UCSD-AML1 (cell line): ENCODE results near the gene BARX1.
A peak's percentile ranks its signal among the peaks of the same experiment; 100 is the strongest.

ENCODE experiments used
- DNase-seq: peaks from one replicate; lab custom pipeline; 2025; ENCODE audit not compliant: unreplicated experiment; lab: John Stamatoyannopoulos, UW

Gene BARX1

GRCh38 chr9:93929231-93929630 lies 25.9 kb downstream of the BARX1 start:
- DNase-seq, result no peak

GRCh38 chr9:93922535-93922934 lies 32.6 kb downstream of the BARX1 start:
- no peak for DNase-seq

- no peak for DNase-seq
Measured at GRCh38 chr9:93920131-93920800, 34.9 kb downstream of the BARX1 start.

DNA sequence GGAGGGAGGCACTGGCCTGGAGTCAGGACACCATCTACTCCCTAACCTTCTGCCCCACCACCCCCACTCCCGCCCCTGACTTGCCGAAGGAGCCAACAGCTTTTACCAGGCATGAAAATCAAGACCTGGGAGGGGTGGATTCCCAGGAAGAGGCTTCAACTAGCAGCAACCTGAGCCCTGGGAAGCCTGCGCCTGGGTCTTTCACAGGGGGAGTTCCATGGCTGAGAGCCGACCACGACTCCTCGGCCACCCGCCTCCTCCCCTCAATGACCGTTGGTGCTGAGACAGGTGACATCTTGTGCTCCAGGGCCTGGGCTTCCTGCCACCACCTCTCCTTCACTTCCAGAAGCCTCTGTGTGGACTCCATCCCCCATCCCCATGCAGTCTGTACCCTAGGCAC lies 37.1 kb downstream of the BARX1 start:
- DNase-seq, result no peak

GRCh38 chr9:93917121-93917853 lies 37.9 kb downstream of the BARX1 start:
- no peak for DNase-seq

GRCh38 chr9:93916358-93916757 lies 38.8 kb downstream of the BARX1 start:
- no peak for DNase-seq

DNA sequence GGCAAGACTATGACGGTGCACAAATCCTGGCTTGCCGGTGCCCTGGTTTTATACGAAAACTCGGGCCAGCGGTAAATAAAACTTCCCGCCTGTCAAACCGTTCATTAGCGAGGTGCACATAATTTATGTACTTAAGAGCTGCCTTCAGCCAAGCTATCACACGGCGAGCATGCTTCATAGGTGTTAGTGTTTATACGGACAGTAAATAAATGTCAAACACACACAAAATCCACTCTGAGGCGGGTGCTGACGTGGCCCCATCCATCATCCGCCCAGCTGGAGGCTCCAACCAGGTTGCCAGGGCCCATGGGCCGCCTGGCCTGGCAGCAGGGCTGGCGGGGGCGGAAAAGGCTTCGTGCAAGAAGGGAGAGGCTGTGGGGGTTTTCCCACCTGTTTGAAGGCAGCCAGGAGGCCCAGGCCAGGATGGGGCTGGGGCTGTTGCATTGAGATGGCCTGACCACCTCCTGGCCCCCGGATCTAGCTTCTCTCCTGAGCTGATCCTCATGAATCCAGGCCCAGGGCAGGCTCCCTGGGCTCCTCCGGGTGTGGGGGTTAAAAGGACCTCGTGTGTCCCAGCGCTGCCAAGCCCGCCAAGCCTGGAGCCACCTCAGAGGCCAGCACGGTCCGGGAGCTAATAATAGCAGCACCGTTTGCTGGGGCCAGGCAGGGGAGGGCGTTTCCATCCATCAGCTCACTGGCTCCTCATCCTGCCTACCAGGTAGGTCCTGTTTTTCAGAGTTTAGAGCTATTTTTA lies 43.2 kb downstream of the BARX1 start:
- no peak for DNase-seq

DNA sequence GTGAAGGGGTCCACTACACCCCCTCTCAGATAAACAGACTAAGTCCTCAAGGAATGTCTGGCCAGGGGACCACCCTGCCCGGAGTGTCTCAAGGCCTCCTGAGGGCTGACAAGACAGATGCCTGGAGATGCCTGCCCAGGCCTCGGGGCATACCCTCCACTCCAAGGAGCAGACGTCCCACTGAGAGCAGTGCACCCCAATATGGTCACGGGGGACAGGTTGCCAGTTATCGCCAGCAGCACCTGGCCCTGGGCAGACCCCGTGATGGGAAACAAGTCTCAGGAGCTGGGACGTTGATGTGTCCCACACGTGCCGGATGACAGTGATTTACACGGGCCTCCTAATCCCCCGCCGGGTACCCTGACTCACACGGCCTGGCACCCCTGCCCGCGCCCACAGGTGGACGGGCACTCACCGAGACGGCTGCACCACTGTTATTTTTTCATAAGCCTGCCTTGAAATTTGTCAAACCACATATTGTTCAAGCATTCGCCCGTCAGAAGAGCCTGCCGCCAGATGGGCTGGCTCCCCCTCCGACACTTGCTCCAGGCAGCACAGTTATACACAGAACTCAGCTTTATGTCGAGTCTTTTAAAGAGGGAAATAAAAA lies 43.9 kb downstream of the BARX1 start:
- no peak for DNase-seq

DNA sequence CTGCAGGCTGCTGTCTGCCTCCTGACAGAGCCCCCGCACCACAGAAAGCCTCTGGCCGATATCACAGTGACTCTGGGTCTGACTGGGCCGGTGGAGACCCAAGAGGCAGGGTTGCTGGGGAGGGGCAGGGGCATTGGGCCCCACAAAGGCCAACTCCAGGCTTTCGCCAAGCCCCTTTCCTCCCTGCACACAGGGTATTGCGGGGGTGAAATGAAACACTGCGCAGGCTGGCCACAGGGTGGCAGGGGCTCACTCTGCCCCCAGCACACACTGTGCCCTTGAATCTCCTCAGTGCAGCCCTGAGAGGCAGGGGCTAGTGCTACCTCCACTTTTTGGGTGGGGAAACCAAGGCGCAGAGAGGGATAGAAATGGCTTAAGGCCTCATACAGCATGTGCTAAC lies 44.6 kb downstream of the BARX1 start:
- DNase-seq, result no peak

DNA sequence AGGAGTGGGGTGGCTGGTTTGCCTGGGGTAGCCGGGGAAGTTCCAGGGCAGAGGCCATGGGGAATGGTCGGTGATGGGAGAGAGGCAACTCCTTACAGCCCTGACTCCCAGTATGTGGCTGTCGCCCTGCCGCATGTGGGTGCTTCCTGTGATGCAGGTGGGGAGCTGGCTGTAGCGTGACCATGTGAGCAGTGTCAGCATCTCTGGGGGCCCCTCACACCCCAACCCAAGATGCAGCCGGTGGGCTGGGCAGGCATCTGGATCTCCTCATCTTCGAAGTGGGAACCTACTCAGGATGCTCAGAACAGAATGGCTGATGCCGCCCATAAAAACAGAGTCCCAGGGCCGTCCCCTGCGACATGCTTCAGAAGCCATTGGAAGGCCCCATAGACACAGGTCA lies 45.0 kb downstream of the BARX1 start:
- DNase-seq, result no peak

DNA sequence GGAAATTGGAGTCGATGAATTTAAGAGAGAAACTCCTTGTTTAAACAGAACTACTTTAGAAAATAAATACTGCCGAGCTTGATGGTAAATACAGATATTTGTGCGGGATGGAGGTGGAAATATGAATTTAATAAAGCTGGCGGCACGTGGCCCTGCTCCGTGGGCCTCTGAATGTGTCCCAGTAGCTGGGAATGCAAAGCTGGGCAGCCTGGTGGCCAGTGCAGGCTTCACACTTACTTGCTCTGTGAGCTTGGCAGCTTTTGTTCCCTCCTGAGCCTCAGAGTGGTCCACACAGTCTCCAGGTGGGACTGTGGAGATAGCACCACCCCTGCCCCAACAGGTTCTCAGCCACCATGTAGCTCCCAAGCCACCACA lies 45.9 kb downstream of the BARX1 start:
- DNase-seq, result no peak

- DNase-seq, result peak; percentile 21
Measured at GRCh38 chr9:93908591-93909241, 46.4 kb downstream of the BARX1 start.

GRCh38 chr9:93907551-93908199 lies 47.5 kb downstream of the BARX1 start:
- no peak for DNase-seq

GRCh38 chr9:93906195-93906880 lies 48.8 kb downstream of the BARX1 start:
- no peak for DNase-seq

GRCh38 chr9:93905473-93906133 lies 49.6 kb downstream of the BARX1 start:
- DNase-seq, result no peak

DNA sequence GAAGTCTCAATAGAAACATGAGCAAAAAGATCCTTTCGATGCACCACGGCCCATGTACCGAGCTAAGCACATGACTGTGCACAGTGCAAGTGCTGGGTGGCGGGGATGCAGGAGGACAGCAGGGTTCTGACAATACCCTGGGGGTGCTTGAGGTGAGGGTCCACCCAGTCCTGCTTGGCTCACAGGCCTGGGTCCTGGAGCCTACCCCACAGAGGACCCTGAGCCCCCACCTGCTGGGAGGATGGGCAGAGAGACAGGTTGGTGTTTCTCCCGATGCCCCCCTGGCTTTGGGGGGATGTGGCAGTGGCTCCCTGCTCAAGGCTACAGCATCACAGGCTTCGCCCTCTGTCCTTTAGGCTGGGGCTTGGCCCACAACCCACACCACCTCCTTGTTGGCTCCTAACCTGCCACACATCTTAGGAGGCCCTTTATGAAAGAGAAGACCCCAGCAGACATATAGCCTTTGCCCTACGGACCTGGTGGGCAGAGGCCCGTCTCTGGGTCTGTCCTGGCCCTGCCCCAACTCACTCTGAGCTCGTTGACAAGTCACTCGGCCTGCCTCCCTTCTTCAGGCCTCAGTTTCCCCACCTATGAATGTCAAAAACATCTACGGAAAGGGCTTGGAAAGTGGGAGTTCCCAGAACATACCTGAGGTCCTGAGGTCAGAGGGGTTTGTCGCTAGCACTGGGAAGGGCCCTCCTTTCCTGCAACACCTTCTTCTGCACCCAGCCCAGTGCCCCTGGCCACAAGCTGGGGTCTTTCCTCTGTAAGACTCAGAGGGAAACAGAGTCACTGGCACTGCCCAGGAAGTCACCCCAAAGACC lies 50.3 kb downstream of the BARX1 start:
- DNase-seq, result no peak

GRCh38 chr9:93903886-93904648 lies 51.1 kb downstream of the BARX1 start:
- no peak for DNase-seq
